A549 (cell line): ENCODE results near the gene GORASP1.

Experiments
- BCL3 ChIP-seq: fragments of >200 bp; sonication (Bioruptor Twin); formaldehyde crosslinking; IDR thresholded peaks from 3 replicates; pipeline ENCODE4 v1.6.1; 2016
- CEBPB ChIP-seq, 2 experiments: fragments of >200 bp in 1 of 2; sonication (Bioruptor Twin) in 1 of 2; formaldehyde crosslinking in 1 of 2; IDR thresholded peaks; 2 replicates each; pipeline ENCODE4 v1.6.1; 2012 to 2016
- CTCF ChIP-seq: fragments of >200 bp; sonication (Bioruptor Twin); formaldehyde crosslinking; IDR thresholded peaks from 3 replicates; pipeline ENCODE4 v1.5.1; 2016
- EHMT2 ChIP-seq: fragments of 200-600 bp; sonication (generic); IDR thresholded peaks from 2 replicates; pipeline ENCODE4 v1.6.1; 2016; ENCODE audit warnings: antibody characterized with exemption, low read depth, mild to moderate bottlenecking, moderate library complexity
- HDAC2 ChIP-seq: fragments of 200-600 bp; sonication (generic); IDR thresholded peaks from 2 replicates; pipeline ENCODE4 v1.6.1; 2016
- HOXA7 ChIP-seq: fragments of 250-450 bp; sonication (Bioruptor Pico); IDR thresholded peaks from 2 replicates; pipeline ENCODE4 v1.5.0; 2020; ENCODE audit warnings: mild to moderate bottlenecking, moderate library complexity
- MAX ChIP-seq: IDR thresholded peaks from 2 replicates; pipeline ENCODE4 v1.6.1; 2012
- POLR2A ChIP-seq: IDR thresholded peaks from 2 replicates; pipeline ENCODE4 v1.6.1; 2012; ENCODE audit warnings: mild to moderate bottlenecking, low read length
- RCOR1 ChIP-seq: fragments of 150-350 bp; IDR thresholded peaks from 2 replicates; pipeline ENCODE4 v1.6.1; 2014; ENCODE audit warnings: antibody characterized with exemption, low read length, low read depth

GRCh38 chr3:39140341-39140971, 33.0 kb upstream of the GORASP1 start:
- TF ChIP-seq CEBPB (IDR thresholded peaks at IDR 0.05) (no peak), MAX (no peak), BCL3 (no peak), POLR2A (no peak), CTCF (no peak), HDAC2 (no peak), RCOR1 (no peak), EHMT2 (no peak), HOXA7 (CRISPR knock-in tag) (no peak)
